K562 (cell line): ENCODE results near the gene ARID4B. TPM values are rescaled to one million over a fixed set of nuclear protein-coding genes. Genes with fewer than 3 reads are reported as not detected.

Source experiments
- ARID3B ChIP-seq: fragments of 250-450 bp; sonication (Bioruptor Pico); IDR thresholded peaks from 2 replicates; pipeline ENCODE4 v1.4.0; 2020; ENCODE audit warnings: borderline replicate concordance
- CBFA2T3 ChIP-seq: fragments of 450-650 bp; IDR thresholded peaks from 2 replicates; pipeline ENCODE4 v1.6.1; 2017
- CBX5 ChIP-seq: IDR thresholded peaks from 2 replicates; pipeline ENCODE4 v1.6.1; 2014; ENCODE audit warnings: low read depth, borderline replicate concordance
- DACH1 ChIP-seq: fragments of 450-650 bp; IDR thresholded peaks from 2 replicates; pipeline ENCODE4 v1.6.1; 2018; ENCODE audit not compliant: partially characterized antibody
- DLX4 ChIP-seq: fragments of 250-450 bp; sonication (Bioruptor Pico); IDR thresholded peaks from 2 replicates; pipeline ENCODE4 v1.6.1; 2021; ENCODE audit warnings: mild to moderate bottlenecking
- EGR1 ChIP-seq: fragments of 450-650 bp; conservative IDR thresholded peaks from 2 replicates; pipeline ENCODE4 v1.6.1; 2017; ENCODE audit warnings: mild to moderate bottlenecking
- GABPB1 ChIP-seq: sonication (generic); formaldehyde crosslinking; IDR thresholded peaks from 2 replicates; pipeline ENCODE4 v1.8.0; 2022; ENCODE audit warnings: mild to moderate bottlenecking, missing genetic modification reagents
- JUNB ChIP-seq: fragments of 450-650 bp; formaldehyde crosslinking; conservative IDR thresholded peaks from 2 replicates; pipeline ENCODE4 v1.4.0; 2020; ENCODE audit warnings: mild to moderate bottlenecking
- KDM5B ChIP-seq: fragments of 200-600 bp; sonication (generic); IDR thresholded peaks from 2 replicates; pipeline ENCODE4 v1.6.1; 2012; ENCODE audit warnings: low read depth, mild to moderate bottlenecking, moderate library complexity, low read length, control low read depth, inconsistent platforms; ENCODE audit not compliant: insufficient replicate concordance
- NCOA2 ChIP-seq, 2 experiments: fragments of 450-650 bp; IDR thresholded peaks; 2 replicates each; pipeline ENCODE4 v1.6.1; 2018; ENCODE audit warnings: mild to moderate bottlenecking in 2 of 2, moderate library complexity in 1 of 2; ENCODE audit not compliant: partially characterized antibody in 2 of 2
- NCOR1 ChIP-seq: fragments of 450-650 bp; IDR thresholded peaks from 2 replicates; pipeline ENCODE4 v1.6.1; 2016; ENCODE audit warnings: mild to moderate bottlenecking, moderate library complexity
- PPARD ChIP-seq: fragments of 250-450 bp; sonication (Bioruptor Pico); IDR thresholded peaks from 2 replicates; pipeline ENCODE4 v1.8.0; 2022; ENCODE audit warnings: inconsistent platforms, mild to moderate bottlenecking, moderate library complexity
- PYGO2 ChIP-seq: fragments of 450-650 bp; IDR thresholded peaks from 2 replicates; pipeline ENCODE4 v1.6.1; 2016; ENCODE audit warnings: mild to moderate bottlenecking, missing genetic modification characterization, moderate library complexity, missing compliant biosample characterization
- SAP30 ChIP-seq: fragments of 200-600 bp; sonication (generic); IDR thresholded peaks from 2 replicates; pipeline ENCODE4 v1.6.1; 2012; ENCODE audit warnings: borderline replicate concordance, low read depth, mild to moderate bottlenecking, moderate library complexity, low read length, control low read depth, inconsistent platforms; ENCODE audit not compliant: insufficient read depth, poor library complexity, severe bottlenecking
- SIN3A ChIP-seq, 2 experiments: fragments of 150-350 bp in 1 of 2; IDR thresholded peaks; 2 replicates each; pipeline ENCODE4 v1.6.1; 2011 to 2016; ENCODE audit warnings: borderline replicate concordance in 2 of 2, low read depth in 2 of 2, low read length in 2 of 2, mild to moderate bottlenecking in 2 of 2, moderate library complexity in 2 of 2; ENCODE audit not compliant: control insufficient read depth in 1 of 2
- SLC30A9 ChIP-seq: fragments of 250-450 bp; sonication (Bioruptor Pico); IDR thresholded peaks from 2 replicates; pipeline ENCODE4 v1.8.0; 2022; ENCODE audit warnings: mild to moderate bottlenecking, moderate library complexity
- ZNF253 ChIP-seq: fragments of 250-450 bp; sonication (Bioruptor Pico); conservative IDR thresholded peaks from 2 replicates; pipeline ENCODE4 v1.6.1; 2021; ENCODE audit warnings: mild to moderate bottlenecking
- ZNF436 ChIP-seq: fragments of 250-450, 450-650 bp; sonication (Bioruptor Pico); formaldehyde crosslinking; IDR thresholded peaks from 2 replicates; pipeline ENCODE4 v1.7.0; 2020; ENCODE audit warnings: mild to moderate bottlenecking
- ZNF644 ChIP-seq: fragments of 200-800 bp; sonication (Bioruptor generic); IDR thresholded peaks from 2 replicates; pipeline ENCODE4 v1.6.1; 2016; ENCODE audit warnings: low read depth, missing genetic modification characterization, missing compliant biosample characterization
- polyA plus RNA-seq, 8 experiments: library from polyadenylated mRNA; depleted of rRNA in 4 of 8; stranded (reverse) in 5 of 8; unstranded in 3 of 8; fragments of >200 nt; fragmentation: Nextera tagmentation in 2 of 8; fragmentation: Illumina TruSeq in 1 of 8; extraction: Ambion mirVana in 2 of 8; extraction: Trizol in 1 of 8; gene quantifications; 2 replicates each; pipeline versions ENCODE4 v1.2.1 to v1.2.3, GENCODE V29; 2011 to 2014; ENCODE audit warnings: inconsistent platforms in 1 of 8, missing spikeins in 1 of 8
- total RNA-seq, 7 experiments: library from RNA; depleted of rRNA in 6 of 7; stranded (reverse); fragments of >200 nt in 6 of 7; fragmentation: Illumina TruSeq in 2 of 7; extraction: Trizol in 2 of 7; gene quantifications; 2 replicates each; pipeline versions ENCODE4 v1.2.1 to v1.2.3, GENCODE V29; 2011 to 2021; ENCODE audit warnings: low replicate concordance in 1 of 7
- TF ChIP-seq, protein P1 (sequence below): fragments of 250-450 bp; sonication (Bioruptor Pico); IDR thresholded peaks from 2 replicates; pipeline ENCODE4 v1.9.0; 2021; ENCODE audit warnings: mild to moderate bottlenecking
- TF ChIP-seq, protein P2 (sequence below): fragments of 250-450 bp; sonication (Bioruptor Pico); IDR thresholded peaks from 2 replicates; pipeline ENCODE4 v1.5.0; 2021; ENCODE audit warnings: mild to moderate bottlenecking, borderline replicate concordance
- TF ChIP-seq, protein P3 (sequence below): IDR thresholded peaks from 2 replicates; pipeline ENCODE4 v1.6.1; 2016; ENCODE audit warnings: missing genetic modification characterization, missing compliant biosample characterization

ARID4B gene
- total and polyA plus RNA-seq, 9 of the 15 experiments (the other 6 are each of a cell fraction or from before 2014, with no cell fraction given): 8.4 to 38.9 (median 18.5) TPM

- TF ChIP-seq, protein P1, sequence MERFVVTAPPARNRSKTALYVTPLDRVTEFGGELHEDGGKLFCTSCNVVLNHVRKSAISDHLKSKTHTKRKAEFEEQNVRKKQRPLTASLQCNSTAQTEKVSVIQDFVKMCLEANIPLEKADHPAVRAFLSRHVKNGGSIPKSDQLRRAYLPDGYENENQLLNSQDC: peak; percentile 92
- no peak for TF ChIP-seq DLX4
- no peak for TF ChIP-seq SLC30A9 (CRISPR knock-in tag)
- TF ChIP-seq EGR1: peak; percentile 14; the same call in 1 of the 2 replicates
- TF ChIP-seq JUNB (CRISPR knock-in tag): no peak
- TF ChIP-seq PYGO2 (tag): no peak
- peak; percentile 94 to 96; a peak in 3 of 4 replicates for TF ChIP-seq SIN3A (IDR thresholded peaks at IDR 0.05; ENCODE audit: borderline replicate concordance in 2 of 2, control insufficient read depth in 1 of 2, low read depth in 2 of 2, low read length in 2 of 2)
- peak; percentile 95 for TF ChIP-seq SAP30
- peak; percentile 78 for TF ChIP-seq ZNF436 (CRISPR knock-in tag)
- TF ChIP-seq CBX5: no peak
- no peak for TF ChIP-seq ZNF253 (CRISPR knock-in tag)
- peak; percentile 43; the same call in 1 of the 2 replicates for TF ChIP-seq NCOR1
- no peak for TF ChIP-seq DACH1
- peak; percentile 99 for TF ChIP-seq KDM5B
- peak; percentile 94 for TF ChIP-seq GABPB1
- no peak for TF ChIP-seq ZNF644 (tag)
- TF ChIP-seq NCOA2 (IDR thresholded peaks at IDR 0.05; ENCODE audit: partially characterized antibody in 2 of 2): no peak
- TF ChIP-seq, protein P2, sequence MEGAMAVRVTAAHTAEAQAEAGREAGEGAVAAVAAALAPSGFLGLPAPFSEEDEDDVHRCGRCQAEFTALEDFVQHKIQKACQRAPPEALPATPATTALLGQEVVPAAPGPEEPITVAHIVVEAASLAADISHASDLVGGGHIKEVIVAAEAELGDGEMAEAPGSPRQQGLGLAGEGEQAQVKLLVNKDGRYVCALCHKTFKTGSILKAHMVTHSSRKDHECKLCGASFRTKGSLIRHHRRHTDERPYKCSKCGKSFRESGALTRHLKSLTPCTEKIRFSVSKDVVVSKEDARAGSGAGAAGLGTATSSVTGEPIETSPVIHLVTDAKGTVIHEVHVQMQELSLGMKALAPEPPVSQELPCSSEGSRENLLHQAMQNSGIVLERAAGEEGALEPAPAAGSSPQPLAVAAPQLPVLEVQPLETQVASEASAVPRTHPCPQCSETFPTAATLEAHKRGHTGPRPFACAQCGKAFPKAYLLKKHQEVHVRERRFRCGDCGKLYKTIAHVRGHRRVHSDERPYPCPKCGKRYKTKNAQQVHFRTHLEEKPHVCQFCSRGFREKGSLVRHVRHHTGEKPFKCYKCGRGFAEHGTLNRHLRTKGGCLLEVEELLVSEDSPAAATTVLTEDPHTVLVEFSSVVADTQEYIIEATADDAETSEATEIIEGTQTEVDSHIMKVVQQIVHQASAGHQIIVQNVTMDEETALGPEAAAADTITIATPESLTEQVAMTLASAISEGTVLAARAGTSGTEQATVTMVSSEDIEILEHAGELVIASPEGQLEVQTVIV: no peak
- peak; percentile 22; the same call in 1 of the 2 replicates for TF ChIP-seq CBFA2T3
- TF ChIP-seq, protein P3, sequence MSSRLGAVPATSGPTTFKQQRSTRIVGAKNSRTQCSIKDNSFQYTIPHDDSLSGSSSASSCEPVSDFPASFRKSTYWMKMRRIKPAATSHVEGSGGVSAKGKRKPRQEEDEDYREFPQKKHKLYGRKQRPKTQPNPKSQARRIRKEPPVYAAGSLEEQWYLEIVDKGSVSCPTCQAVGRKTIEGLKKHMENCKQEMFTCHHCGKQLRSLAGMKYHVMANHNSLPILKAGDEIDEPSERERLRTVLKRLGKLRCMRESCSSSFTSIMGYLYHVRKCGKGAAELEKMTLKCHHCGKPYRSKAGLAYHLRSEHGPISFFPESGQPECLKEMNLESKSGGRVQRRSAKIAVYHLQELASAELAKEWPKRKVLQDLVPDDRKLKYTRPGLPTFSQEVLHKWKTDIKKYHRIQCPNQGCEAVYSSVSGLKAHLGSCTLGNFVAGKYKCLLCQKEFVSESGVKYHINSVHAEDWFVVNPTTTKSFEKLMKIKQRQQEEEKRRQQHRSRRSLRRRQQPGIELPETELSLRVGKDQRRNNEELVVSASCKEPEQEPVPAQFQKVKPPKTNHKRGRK (tag): no peak
- no peak for TF ChIP-seq ARID3B (CRISPR knock-in tag)
- no peak for TF ChIP-seq PPARD (CRISPR knock-in tag)
Measured at GRCh38 chr1:235160957-235161684, 166.9 kb downstream of the ARID4B start, which contains the start of gene RBM34 (continued).
